CD14-positive monocyte (primary cell): ENCODE data around the gene PLK1. TPM values are rescaled to one million over a fixed set of nuclear protein-coding genes. Genes with fewer than 3 reads are reported as not detected.

Experiments
- DNase-seq, 3 donors: peaks; one replicate each; pipeline ENCODE4 v3.0.0-alpha.2; 2011 to 2022
- H2AFZ ChIP-seq: 2 replicates; pipeline ENCODE4 v1.6.0; 2012; ENCODE audit warnings: mild to moderate bottlenecking, low read depth, low read length, inconsistent platforms; ENCODE audit not compliant: insufficient read depth, poor library complexity, severe bottlenecking
- H3K27ac ChIP-seq, 2 donors: 1 replicate in 1 of 2; 2 replicates in 1 of 2; pipeline ENCODE4 v1.5.1; 2012 to 2013; ENCODE audit warnings: low read length in 2 of 2, control low read depth in 1 of 2, inconsistent platforms in 1 of 2, low read depth in 1 of 2, mild to moderate bottlenecking in 1 of 2
- H3K27me3 ChIP-seq, 2 donors: one replicate each; pipeline versions ENCODE4 v1.6.0 to v1.6.1; 2011 to 2013; ENCODE audit warnings: low read length in 2 of 2; ENCODE audit not compliant: control insufficient read depth in 2 of 2, insufficient read depth in 2 of 2
- H3K36me3 ChIP-seq, 2 donors: replicated peaks in 1 of 2; 1 replicate in 1 of 2; 2 replicates in 1 of 2; pipeline versions ENCODE4 v1.5.1 to v1.6.1; 2012 to 2013; ENCODE audit warnings: low read length in 2 of 2, control low read depth in 1 of 2, inconsistent platforms in 1 of 2, mild to moderate bottlenecking in 1 of 2; ENCODE audit not compliant: insufficient read depth in 2 of 2, control insufficient read depth in 1 of 2
- H3K4me1 ChIP-seq, 2 donors: 1 replicate in 1 of 2; 2 replicates in 1 of 2; pipeline versions ENCODE4 v1.5.1 to v1.6.1; 2012 to 2013; ENCODE audit warnings: low read length in 2 of 2, control low read depth in 1 of 2, inconsistent platforms in 1 of 2, mild to moderate bottlenecking in 1 of 2, moderate library complexity in 1 of 2; ENCODE audit not compliant: insufficient read depth in 2 of 2, control insufficient read depth in 1 of 2
- H3K4me2 ChIP-seq: replicated peaks from 2 replicates; pipeline ENCODE3; 2012; ENCODE audit warnings: low read length, moderate library complexity, mild to moderate bottlenecking; ENCODE audit not compliant: poor library complexity, severe bottlenecking; ENCODE audit errors: extremely low read depth
- H3K4me3 ChIP-seq, 3 experiments: fragments of 200-600 bp in 1 of 3; sonication (generic) in 1 of 3; replicated peaks in 1 of 3; 1 replicate in 2 of 3; 2 replicates in 1 of 3; pipeline ENCODE4 v1.5.1; 2011 to 2013; ENCODE audit warnings: low read length in 3 of 3, mild to moderate bottlenecking in 3 of 3, control low read depth in 2 of 3, low read depth in 2 of 3, inconsistent platforms in 1 of 3, moderate library complexity in 1 of 3
- H3K79me2 ChIP-seq: 2 replicates; pipeline ENCODE4 v1.6.0; 2012; ENCODE audit warnings: mild to moderate bottlenecking, control low read depth, inconsistent platforms, low read length, moderate library complexity; ENCODE audit not compliant: insufficient read depth
- H3K9ac ChIP-seq: 2 replicates; pipeline ENCODE4 v1.6.0; 2017; ENCODE audit warnings: low read length, mild to moderate bottlenecking; ENCODE audit not compliant: insufficient read depth, poor library complexity, severe bottlenecking
- H3K9me3 ChIP-seq, 2 donors: replicated peaks in 1 of 2; 1 replicate in 1 of 2; 2 replicates in 1 of 2; pipeline versions ENCODE4 v1.5.1 to v1.6.1; 2012 to 2013; ENCODE audit warnings: low read length in 2 of 2, control low read depth in 1 of 2; ENCODE audit not compliant: control insufficient read depth in 1 of 2, insufficient read depth in 1 of 2
- H4K20me1 ChIP-seq: 2 replicates; pipeline ENCODE4 v1.6.0; 2012; ENCODE audit warnings: mild to moderate bottlenecking, low read length, control low read depth, moderate library complexity; ENCODE audit not compliant: insufficient read depth
- H3K27ac Mint-ChIP-seq, 7 donors: one replicate each; pipeline ENCODE4 v1.8.0; 2020; ENCODE audit warnings: mild to moderate bottlenecking in 7 of 7, mixed read lengths in 7 of 7, moderate library complexity in 6 of 7, inconsistent platforms in 2 of 7
- H3K27me3 Mint-ChIP-seq, 3 donors: one replicate each; pipeline ENCODE4 v1.8.0; 2021 to 2022; ENCODE audit warnings: low read depth in 3 of 3, mild to moderate bottlenecking in 3 of 3, mixed read lengths in 3 of 3, moderate library complexity in 3 of 3, inconsistent platforms in 1 of 3
- H3K36me3 Mint-ChIP-seq, 2 donors: one replicate each; pipeline ENCODE4 v1.8.0; 2020; ENCODE audit warnings: mixed read lengths in 2 of 2, inconsistent platforms in 1 of 2, mild to moderate bottlenecking in 1 of 2
- H3K4me1 Mint-ChIP-seq: one replicate; pipeline ENCODE4 v1.8.0; 2020; ENCODE audit warnings: mild to moderate bottlenecking, mixed read lengths
- H3K4me3 Mint-ChIP-seq, 2 donors: one replicate each; pipeline ENCODE4 v1.8.0; 2020; ENCODE audit warnings: mild to moderate bottlenecking in 2 of 2, mixed read lengths in 2 of 2, moderate library complexity in 1 of 2
- H3K9me3 Mint-ChIP-seq, 7 donors: one replicate each; pipeline ENCODE4 v1.8.0; 2020 to 2022; ENCODE audit warnings: mixed read lengths in 7 of 7, mild to moderate bottlenecking in 6 of 7, moderate library complexity in 6 of 7, inconsistent platforms in 2 of 7
- WGBS: methylation state at CpG from one replicate; pipeline ENCODE4 v1.1.5; 2013; ENCODE audit warnings: missing lambda C conversion rate; ENCODE audit not compliant: insufficient coverage; 5-methylcytosine and 5-hydroxymethylcytosine counted together
- intact Hi-C, 2 donors: fragments of 100-400 bp; cut with micrococcal nuclease; formaldehyde crosslinking; loops; one replicate each; pipeline versions ENCODE4 v1.15.0 to v1.15.1; 2023
- polyA plus RNA-seq, 3 donors: library from polyadenylated mRNA; depleted of rRNA in 1 of 3; unstranded in 2 of 3; stranded (reverse) in 1 of 3; fragments of 300-500 nt in 2 of 3; fragments of >200 nt in 1 of 3; fragmentation: Illumina TruSeq in 2 of 3; gene quantifications; 1 replicate in 2 of 3; 2 replicates in 1 of 3; pipeline ENCODE4 v1.2.3, GENCODE V29; 2012 to 2021
- TF ChIP-seq, protein P1 (sequence below): fragments of 200-600 bp; IDR thresholded peaks from one replicate; pipeline ENCODE4 v1.8.0; 2022; ENCODE audit warnings: antibody characterized with exemption, mild to moderate bottlenecking

The PLK1 gene
- polyA plus RNA-seq, 3 donors, result 3.5 TPM; not detected in 2

DNA sequence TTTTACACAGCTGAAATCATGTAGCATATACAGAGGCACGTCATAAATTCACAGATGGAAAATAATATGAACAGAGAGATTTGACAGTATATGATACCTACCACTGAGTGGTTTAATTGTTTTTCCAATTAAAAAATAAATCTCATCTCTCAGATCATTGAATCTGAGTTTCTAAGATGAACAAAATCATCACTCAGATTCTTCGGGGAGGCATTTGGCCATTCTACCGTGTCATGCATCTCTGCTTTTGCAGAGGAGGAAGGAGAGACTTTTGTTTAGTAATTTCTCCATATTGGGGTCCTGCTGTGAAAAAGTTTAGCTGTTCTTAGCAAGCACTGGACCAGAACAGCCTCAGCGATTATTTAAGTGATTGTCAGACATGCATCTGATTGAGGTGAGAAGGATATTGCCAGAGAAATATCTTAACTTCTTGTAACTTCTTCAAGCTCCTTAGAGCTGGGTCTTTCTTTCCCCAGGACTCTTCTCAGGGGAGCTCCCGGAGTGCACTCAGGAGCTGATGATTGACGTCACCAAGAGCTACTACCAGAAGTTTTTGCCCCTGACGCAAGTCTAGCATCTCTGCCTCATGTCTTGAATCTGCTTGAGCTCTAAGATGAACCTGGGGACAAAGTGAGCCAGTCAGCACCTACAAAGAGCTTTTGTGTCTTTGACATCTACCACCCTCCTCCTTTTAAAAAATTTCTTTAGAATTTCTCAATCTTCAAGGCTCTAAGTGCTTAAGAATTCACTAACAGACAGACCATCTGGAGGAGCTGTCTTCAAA lies 11.9 kb upstream of the PLK1 start:
- Mint-ChIP-seq H3K27me3 (peaks cover 0 to 1% (median 0%) of the 10 kb centered on the region in 3 donors), H3K9me3 (no peaks in the 10 kb centered on the region), H3K27ac (peak overlapping the region in 1 of 7 donors; percentile 36), H3K36me3 (peaks cover 91 to 97% of the 10 kb centered on the region in 2 donors), H3K4me1 (no peaks in the 10 kb centered on the region), H3K4me3 (no peak overlapping the region)
- H4K20me1 ChIP-seq, result peaks cover 3% of the 10 kb centered on the region
- no peaks in the 10 kb centered on the region for H3K9me3 ChIP-seq
- intact Hi-C loops, result no loop called here
- TF ChIP-seq, protein P1, sequence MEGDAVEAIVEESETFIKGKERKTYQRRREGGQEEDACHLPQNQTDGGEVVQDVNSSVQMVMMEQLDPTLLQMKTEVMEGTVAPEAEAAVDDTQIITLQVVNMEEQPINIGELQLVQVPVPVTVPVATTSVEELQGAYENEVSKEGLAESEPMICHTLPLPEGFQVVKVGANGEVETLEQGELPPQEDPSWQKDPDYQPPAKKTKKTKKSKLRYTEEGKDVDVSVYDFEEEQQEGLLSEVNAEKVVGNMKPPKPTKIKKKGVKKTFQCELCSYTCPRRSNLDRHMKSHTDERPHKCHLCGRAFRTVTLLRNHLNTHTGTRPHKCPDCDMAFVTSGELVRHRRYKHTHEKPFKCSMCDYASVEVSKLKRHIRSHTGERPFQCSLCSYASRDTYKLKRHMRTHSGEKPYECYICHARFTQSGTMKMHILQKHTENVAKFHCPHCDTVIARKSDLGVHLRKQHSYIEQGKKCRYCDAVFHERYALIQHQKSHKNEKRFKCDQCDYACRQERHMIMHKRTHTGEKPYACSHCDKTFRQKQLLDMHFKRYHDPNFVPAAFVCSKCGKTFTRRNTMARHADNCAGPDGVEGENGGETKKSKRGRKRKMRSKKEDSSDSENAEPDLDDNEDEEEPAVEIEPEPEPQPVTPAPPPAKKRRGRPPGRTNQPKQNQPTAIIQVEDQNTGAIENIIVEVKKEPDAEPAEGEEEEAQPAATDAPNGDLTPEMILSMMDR, result no peak
- 100% methylated on average over 4 of the region's 7 CpGs for WGBS
- no peak overlapping the region for H3K4me3 ChIP-seq
- no peaks in the 10 kb centered on the region for H3K27me3 ChIP-seq
- H3K36me3 ChIP-seq, result peaks cover 89 to 100% of the 10 kb centered on the region in 2 donors
- H2AFZ ChIP-seq, result no peak overlapping the region
- no peaks in the 10 kb centered on the region for H3K4me1 ChIP-seq
- DNase-seq, result no peak
- no peaks in the 10 kb centered on the region for H3K79me2 ChIP-seq
- H3K4me2 ChIP-seq, result no peak overlapping the region
- H3K27ac ChIP-seq, result no peak overlapping the region
- no peak overlapping the region for H3K9ac ChIP-seq

- no peak overlapping the region for H3K4me3 Mint-ChIP-seq
- intact Hi-C loops, result no loop called here
- H4K20me1 ChIP-seq, result peaks cover 3% of the 10 kb centered on the region
- no peak overlapping the region for H3K27ac Mint-ChIP-seq
- no peaks in the 10 kb centered on the region for H3K4me1 Mint-ChIP-seq
- no peak overlapping the region for H3K9ac ChIP-seq
- H3K9me3 ChIP-seq, result no peaks in the 10 kb centered on the region
- TF ChIP-seq, protein P1, result no peak
- H3K9me3 Mint-ChIP-seq, result no peaks in the 10 kb centered on the region
- no peak overlapping the region for H2AFZ ChIP-seq
- no peaks in the 10 kb centered on the region for H3K79me2 ChIP-seq
- H3K27ac ChIP-seq, result no peak overlapping the region
- H3K4me3 ChIP-seq, result no peak overlapping the region
- H3K4me1 ChIP-seq, result no peaks in the 10 kb centered on the region
- H3K4me2 ChIP-seq, result no peak overlapping the region
- peaks cover 89 to 100% of the 10 kb centered on the region in 2 donors for H3K36me3 ChIP-seq
- H3K27me3 Mint-ChIP-seq, result peaks cover 0 to 1% (median 0%) of the 10 kb centered on the region in 3 donors
- WGBS, result 100% methylated on average over 6 of the region's 6 CpGs
- no peaks in the 10 kb centered on the region for H3K27me3 ChIP-seq
- H3K36me3 Mint-ChIP-seq, result peaks cover 90 to 94% of the 10 kb centered on the region in 2 donors
- DNase-seq, result no peak
Observed at GRCh38 chr16:23667355-23667659, 11.4 kb upstream of the PLK1 start.
